Fibroblast of lung (primary cell): ENCODE results near the gene ABCC5. TPM values are rescaled to one million over a fixed set of nuclear protein-coding genes. Genes with fewer than 3 reads are reported as not detected.

ENCODE experiments used
- DNase-seq, 2 donors: peaks; one replicate each; pipeline versions ENCODE4 v3.0.0 to v3.0.0-alpha.2; 2010; ENCODE audit warnings: low read depth in 2 of 2
- H2AFZ ChIP-seq: 2 replicates; pipeline ENCODE4 v1.5.1; 2012; ENCODE audit warnings: low read length, control low read depth, inconsistent platforms
- H3K27ac ChIP-seq: 2 replicates; pipeline ENCODE4 v1.5.1; 2011; ENCODE audit warnings: low read length, control low read depth; ENCODE audit not compliant: insufficient read depth
- H3K27me3 ChIP-seq: 2 replicates; pipeline ENCODE4 v1.5.1; 2011; ENCODE audit warnings: mild to moderate bottlenecking, low read length; ENCODE audit not compliant: control insufficient read depth, insufficient read depth
- H3K36me3 ChIP-seq: 2 replicates; pipeline ENCODE4 v1.5.1; 2011; ENCODE audit warnings: low read length; ENCODE audit not compliant: control insufficient read depth, insufficient read depth
- H3K4me1 ChIP-seq: 2 replicates; pipeline ENCODE4 v1.5.1; 2011; ENCODE audit warnings: low read length; ENCODE audit not compliant: control insufficient read depth, insufficient read depth; ENCODE audit errors: extremely low read depth
- H3K4me2 ChIP-seq: 2 replicates; pipeline ENCODE4 v1.5.1; 2011; ENCODE audit warnings: low read length, control low read depth; ENCODE audit not compliant: insufficient read depth; ENCODE audit errors: extremely low read depth
- H3K4me3 ChIP-seq, 4 experiments: fragments of 200-600 bp in 1 of 4; sonication (generic) in 1 of 4; replicated peaks in 1 of 4; 2 replicates each; pipeline ENCODE4 v1.5.1; 2011 to 2016; ENCODE audit warnings: low read length in 4 of 4, low read depth in 3 of 4, mild to moderate bottlenecking in 3 of 4, control low read depth in 2 of 4, inconsistent platforms in 1 of 4, mixed read lengths in 1 of 4; ENCODE audit not compliant: insufficient read depth in 1 of 4; ENCODE audit errors: control extremely low read depth in 1 of 4
- H3K79me2 ChIP-seq: 2 replicates; pipeline ENCODE4 v1.5.1; 2012; ENCODE audit warnings: mild to moderate bottlenecking, low read length, inconsistent platforms; ENCODE audit not compliant: control insufficient read depth, insufficient read depth
- H3K9ac ChIP-seq: 2 replicates; pipeline ENCODE4 v1.5.1; 2011; ENCODE audit warnings: mild to moderate bottlenecking, low read length, control low read depth; ENCODE audit not compliant: insufficient read depth
- H3K9me3 ChIP-seq: 2 replicates; pipeline ENCODE4 v1.5.1; 2012; ENCODE audit warnings: low read depth, low read length; ENCODE audit not compliant: control insufficient read depth, insufficient read depth
- H4K20me1 ChIP-seq: 2 replicates; pipeline ENCODE4 v1.5.1; 2011; ENCODE audit warnings: low read length; ENCODE audit not compliant: control insufficient read depth, insufficient read depth; ENCODE audit errors: extremely low read depth
- CTCF ChIP-seq, 2 donors: IDR thresholded peaks in 1 of 2; conservative IDR thresholded peaks in 1 of 2; 1 replicate in 1 of 2; 2 replicates in 1 of 2; pipeline ENCODE4 v1.5.1; 2011 to 2012; ENCODE audit warnings: low read length in 2 of 2, control low read depth in 1 of 2, inconsistent platforms in 1 of 2, low read depth in 1 of 2, mild to moderate bottlenecking in 1 of 2
- EZH2 ChIP-seq: IDR thresholded peaks from 2 replicates; pipeline ENCODE4 v1.5.1; 2012; ENCODE audit warnings: low read length, control low read depth, mild to moderate bottlenecking; ENCODE audit errors: missing control alignments
- polyA plus RNA-seq, 2 donors: library from polyadenylated mRNA; depleted of rRNA in 1 of 2; stranded (reverse) in 1 of 2; unstranded in 1 of 2; fragments of >200 nt; gene quantifications; 2 replicates each; pipeline ENCODE4 v1.2.1, GENCODE V29; 2011 to 2012; ENCODE audit warnings: missing spikeins in 1 of 2
- total RNA-seq: library from RNA; depleted of rRNA; stranded (reverse); fragments of >200 nt; gene quantifications from 2 replicates; pipeline ENCODE4 v1.2.1, GENCODE V29; 2014

Gene ABCC5
- total and polyA plus RNA-seq, 2 donors (not counting 1 experiment from before 2014, with no cell fraction given) = 13.2 to 18.8 TPM

- DNase-seq = peak; percentile 61 to 87
- Histone ChIP-seq H3K79me2 (no peaks in the 10 kb centered on the region), H4K20me1 (no peaks in the 10 kb centered on the region), H3K4me3 (no peak overlapping the region), H3K9me3 (no peaks in the 10 kb centered on the region), H3K4me2 (no peak overlapping the region), H3K27me3 (no peaks in the 10 kb centered on the region), H3K4me1 (no peaks in the 10 kb centered on the region), H3K27ac (no peak overlapping the region), H2AFZ (no peak overlapping the region), H3K36me3 (peaks cover 3% of the 10 kb centered on the region), H3K9ac (no peak overlapping the region)
- no peak for TF ChIP-seq EZH2
- TF ChIP-seq CTCF (conservative IDR thresholded peaks at IDR 0.05 in 1 of 2, IDR thresholded peaks at IDR 0.05 in 1 of 2; ENCODE audit: low read depth in 1 of 2, low read length in 2 of 2) = no peak
Observed at GRCh38 chr3:183924956-183925355, 92.7 kb downstream of the ABCC5 start.

DNA sequence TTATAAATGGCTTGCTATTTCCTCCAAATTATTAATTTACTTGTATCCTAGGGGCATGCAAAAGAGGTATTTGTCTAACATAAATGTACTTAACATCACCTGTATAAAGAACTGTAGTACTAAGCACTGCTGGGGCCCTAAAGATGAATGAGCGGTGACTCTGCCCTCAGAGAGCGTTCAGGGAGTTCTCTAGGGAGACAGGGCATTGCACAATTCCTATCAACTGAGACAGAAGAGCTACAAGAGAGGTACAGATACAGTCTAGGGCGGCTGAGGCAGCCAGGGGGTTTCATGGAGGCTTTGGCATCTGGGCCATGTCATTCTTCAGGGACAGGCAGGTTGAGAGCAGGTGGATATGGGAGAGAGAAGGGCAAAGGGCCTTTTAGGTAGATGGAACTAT lies 93.1 kb downstream of the ABCC5 start:
- Histone ChIP-seq H3K36me3 (peaks cover 3% of the 10 kb centered on the region), H3K9me3 (no peaks in the 10 kb centered on the region), H3K9ac (no peak overlapping the region), H4K20me1 (no peaks in the 10 kb centered on the region), H3K4me2 (no peak overlapping the region), H3K4me1 (no peaks in the 10 kb centered on the region), H3K4me3 (no peak overlapping the region), H2AFZ (no peak overlapping the region), H3K27me3 (no peaks in the 10 kb centered on the region), H3K79me2 (no peaks in the 10 kb centered on the region), H3K27ac (no peak overlapping the region)
- TF ChIP-seq EZH2 = no peak
- peak in 1 of 2 donors; percentile 8 for DNase-seq

- H3K27me3 ChIP-seq = no peaks in the 10 kb centered on the region
- H3K27ac ChIP-seq = no peak overlapping the region
- H3K9ac ChIP-seq = no peak overlapping the region
- H3K36me3 ChIP-seq = peaks cover 2% of the 10 kb centered on the region
- H3K4me2 ChIP-seq = no peak overlapping the region
- H4K20me1 ChIP-seq = no peaks in the 10 kb centered on the region
- H3K9me3 ChIP-seq = no peaks in the 10 kb centered on the region
- no peaks in the 10 kb centered on the region for H3K4me1 ChIP-seq
- H2AFZ ChIP-seq = no peak overlapping the region
- DNase-seq = no peak
- H3K79me2 ChIP-seq = no peaks in the 10 kb centered on the region
- no peak overlapping the region for H3K4me3 ChIP-seq
- no peak for TF ChIP-seq CTCF (conservative IDR thresholded peaks at IDR 0.05 in 1 of 2, IDR thresholded peaks at IDR 0.05 in 1 of 2; ENCODE audit: low read depth in 1 of 2, low read length in 2 of 2)
- TF ChIP-seq EZH2 = no peak
Observed at GRCh38 chr3:183922421-183922820, 95.3 kb downstream of the ABCC5 start.
